ENCODE measurements around the gene PSME4. TPM values are rescaled to one million over a fixed set of nuclear protein-coding genes. Genes with fewer than 3 reads are reported as not detected.

PSME4 gene
- total RNA-seq, 2 donors from 2014 or later = 44.3 to 61.4 TPM

GRCh38 chr2:53877556-53877955 lies 93.2 kb downstream of the PSME4 start:
- Histone ChIP-seq H3K4me1 (no peaks in the 10 kb centered on the region), H3K27ac (no peak overlapping the region), H3K36me3 (peaks cover 46% of the 10 kb centered on the region), H3K4me3 (no peak overlapping the region), H3K27me3 (no peaks in the 10 kb centered on the region), H3K9me3 (no peaks in the 10 kb centered on the region)
- DNase-seq (ENCODE audit: low spot score) = no peak
- TF ChIP-seq, protein P1, sequence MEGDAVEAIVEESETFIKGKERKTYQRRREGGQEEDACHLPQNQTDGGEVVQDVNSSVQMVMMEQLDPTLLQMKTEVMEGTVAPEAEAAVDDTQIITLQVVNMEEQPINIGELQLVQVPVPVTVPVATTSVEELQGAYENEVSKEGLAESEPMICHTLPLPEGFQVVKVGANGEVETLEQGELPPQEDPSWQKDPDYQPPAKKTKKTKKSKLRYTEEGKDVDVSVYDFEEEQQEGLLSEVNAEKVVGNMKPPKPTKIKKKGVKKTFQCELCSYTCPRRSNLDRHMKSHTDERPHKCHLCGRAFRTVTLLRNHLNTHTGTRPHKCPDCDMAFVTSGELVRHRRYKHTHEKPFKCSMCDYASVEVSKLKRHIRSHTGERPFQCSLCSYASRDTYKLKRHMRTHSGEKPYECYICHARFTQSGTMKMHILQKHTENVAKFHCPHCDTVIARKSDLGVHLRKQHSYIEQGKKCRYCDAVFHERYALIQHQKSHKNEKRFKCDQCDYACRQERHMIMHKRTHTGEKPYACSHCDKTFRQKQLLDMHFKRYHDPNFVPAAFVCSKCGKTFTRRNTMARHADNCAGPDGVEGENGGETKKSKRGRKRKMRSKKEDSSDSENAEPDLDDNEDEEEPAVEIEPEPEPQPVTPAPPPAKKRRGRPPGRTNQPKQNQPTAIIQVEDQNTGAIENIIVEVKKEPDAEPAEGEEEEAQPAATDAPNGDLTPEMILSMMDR (IDR thresholded peaks at IDR 0.05) = no peak

DNA sequence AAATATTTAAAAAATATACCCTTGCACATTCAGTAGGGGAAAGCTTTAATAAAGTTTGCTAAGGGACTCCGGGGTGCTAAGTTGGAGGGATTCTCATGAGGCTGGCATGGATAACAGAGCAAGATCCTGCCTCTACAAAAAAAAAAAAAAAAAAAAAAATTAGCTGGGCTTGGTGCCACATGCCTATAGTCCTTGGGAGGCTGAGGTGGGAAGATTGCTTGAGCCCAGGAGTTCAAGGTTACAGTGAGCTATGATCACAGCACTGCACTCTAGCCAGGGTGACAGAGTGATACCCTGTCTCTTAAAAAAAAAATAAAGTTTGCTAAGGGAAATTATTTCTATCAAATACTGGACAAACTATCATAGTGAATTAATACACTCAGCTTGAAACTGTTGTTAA lies 93.7 kb downstream of the PSME4 start:
- peaks cover 46% of the 10 kb centered on the region for H3K36me3 ChIP-seq
- no peak for DNase-seq (ENCODE audit: low spot score)
- TF ChIP-seq, protein P1 (IDR thresholded peaks at IDR 0.05) = no peak
- no peak overlapping the region for H3K4me3 ChIP-seq
- H3K27me3 ChIP-seq = no peaks in the 10 kb centered on the region
- H3K27ac ChIP-seq = no peak overlapping the region
- H3K9me3 ChIP-seq = no peaks in the 10 kb centered on the region
- H3K4me1 ChIP-seq = no peaks in the 10 kb centered on the region

DNA sequence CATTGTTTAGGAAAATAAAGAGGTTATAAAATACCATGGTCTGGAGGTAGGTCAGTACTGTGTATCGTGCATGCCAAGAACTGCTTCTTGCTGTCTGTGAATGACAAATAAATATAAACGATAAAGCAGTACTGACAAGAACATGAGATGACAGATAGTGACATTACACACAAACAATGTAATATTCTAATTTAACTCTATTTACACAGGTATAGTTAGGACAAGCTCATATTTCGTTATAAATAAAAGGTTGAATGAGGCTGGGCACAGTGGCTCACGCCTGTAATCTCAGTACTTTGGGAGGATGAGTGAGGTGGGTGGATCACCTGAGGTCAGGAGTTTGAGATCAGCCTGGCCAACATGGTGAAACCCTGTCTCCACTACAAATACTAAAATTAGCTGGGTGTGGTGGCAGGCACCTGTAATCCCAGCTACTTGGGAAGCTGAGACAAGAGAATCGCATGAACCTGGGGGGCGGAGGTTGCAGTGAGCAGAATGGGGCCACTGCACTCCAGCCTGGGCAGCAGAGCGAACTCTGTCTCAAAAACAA lies 96.3 kb downstream of the PSME4 start:
- Histone ChIP-seq H3K4me1 (no peaks in the 10 kb centered on the region), H3K27me3 (no peaks in the 10 kb centered on the region), H3K36me3 (peaks cover 55% of the 10 kb centered on the region), H3K9me3 (no peaks in the 10 kb centered on the region), H3K4me3 (no peak overlapping the region), H3K27ac (no peak overlapping the region)
- DNase-seq (ENCODE audit: low spot score) = no peak
- TF ChIP-seq, protein P1 (IDR thresholded peaks at IDR 0.05) = no peak

GRCh38 chr2:53867773-53868172 lies 103.0 kb downstream of the PSME4 start:
- TF ChIP-seq, protein P1 (IDR thresholded peaks at IDR 0.05) = no peak
- no peaks in the 10 kb centered on the region for H3K9me3 ChIP-seq
- H3K27ac ChIP-seq = no peak overlapping the region
- no peak overlapping the region for H3K4me3 ChIP-seq
- no peaks in the 10 kb centered on the region for H3K27me3 ChIP-seq
- DNase-seq (ENCODE audit: low spot score) = no peak
- H3K36me3 ChIP-seq = peaks cover 54% of the 10 kb centered on the region
- no peaks in the 10 kb centered on the region for H3K4me1 ChIP-seq

- no peaks in the 10 kb centered on the region for H3K27me3 ChIP-seq
- DNase-seq (ENCODE audit: low spot score) = no peak
- H3K9me3 ChIP-seq = no peaks in the 10 kb centered on the region
- H3K4me3 ChIP-seq = no peak overlapping the region
- TF ChIP-seq, protein P1 (IDR thresholded peaks at IDR 0.05) = no peak
- peaks cover 50% of the 10 kb centered on the region for H3K36me3 ChIP-seq
- H3K4me1 ChIP-seq = no peaks in the 10 kb centered on the region
- no peak overlapping the region for H3K27ac ChIP-seq
Measured at GRCh38 chr2:53867169-53867568, 103.6 kb downstream of the PSME4 start.

- no peak overlapping the region for H3K27ac ChIP-seq
- H3K9me3 ChIP-seq = no peaks in the 10 kb centered on the region
- no peaks in the 10 kb centered on the region for H3K4me1 ChIP-seq
- no peaks in the 10 kb centered on the region for H3K27me3 ChIP-seq
- peaks cover 38% of the 10 kb centered on the region for H3K36me3 ChIP-seq
- DNase-seq (ENCODE audit: low spot score) = no peak
- TF ChIP-seq, protein P1 (IDR thresholded peaks at IDR 0.05) = no peak
- H3K4me3 ChIP-seq = no peak overlapping the region
Measured at GRCh38 chr2:53865962-53866361, 104.8 kb downstream of the PSME4 start.

Measured in right atrium auricular region (tissue), 2 donors.